Midbrain (tissue), 1 donor: Measurements from ENCODE around the gene C1orf50.
"Not testable (repeated sequence)": the region's sequence is repeated elsewhere in the genome, so short reads cannot be mapped to it uniquely, and the experiment has no call there.

Experiments used
- DNase-seq: peaks from one replicate; lab custom pipeline; 2025; lab: John Stamatoyannopoulos, UW

Gene C1orf50

GRCh38 chr1:42801832-42802473 lies 34.9 kb downstream of the C1orf50 start:
- DNase-seq, result no peak

DNA sequence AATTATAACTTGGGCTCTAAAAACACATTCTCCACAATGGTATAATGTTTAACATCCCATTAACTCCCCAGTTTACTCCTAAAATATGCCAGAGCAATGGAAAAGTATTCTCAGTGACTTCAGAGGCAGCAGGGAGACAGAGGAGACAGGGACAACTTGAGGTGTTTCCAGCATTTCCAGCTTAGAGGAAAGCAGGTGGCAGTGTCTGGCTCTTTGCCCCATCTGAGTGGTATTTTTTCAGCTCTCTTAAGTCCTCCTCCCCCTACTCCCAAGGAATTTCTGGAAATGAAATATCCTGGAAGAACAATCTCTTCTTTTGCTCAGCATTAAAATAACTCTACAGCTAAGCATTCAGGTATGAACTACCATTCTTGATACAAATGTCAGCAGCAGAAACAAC lies 39.1 kb downstream of the C1orf50 start:
- no peak for DNase-seq

- no peak for DNase-seq
Observed at GRCh38 chr1:42806593-42806992, 39.5 kb downstream of the C1orf50 start.

- no peak for DNase-seq
Observed at GRCh38 chr1:42807056-42807668, 40.1 kb downstream of the C1orf50 start.

DNA sequence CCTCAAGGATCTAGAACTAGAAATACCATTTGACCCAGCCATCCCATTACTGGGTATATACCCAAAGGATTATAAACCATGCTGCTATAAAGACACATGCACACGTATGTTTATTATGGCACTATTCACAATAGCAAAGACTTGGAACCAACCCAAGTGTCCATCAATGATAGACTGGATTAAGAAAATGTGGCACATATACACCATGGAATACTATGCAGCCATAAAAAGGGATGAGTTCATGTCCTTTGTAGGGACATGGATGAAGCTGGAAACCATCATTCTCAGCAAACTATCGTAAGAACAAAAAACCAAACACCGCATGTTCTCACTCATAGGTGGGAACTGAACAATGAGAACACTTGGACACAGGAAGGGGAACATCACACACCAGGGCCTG lies 47.8 kb downstream of the C1orf50 start:
- DNase-seq, result not testable (repeated sequence)

DNA sequence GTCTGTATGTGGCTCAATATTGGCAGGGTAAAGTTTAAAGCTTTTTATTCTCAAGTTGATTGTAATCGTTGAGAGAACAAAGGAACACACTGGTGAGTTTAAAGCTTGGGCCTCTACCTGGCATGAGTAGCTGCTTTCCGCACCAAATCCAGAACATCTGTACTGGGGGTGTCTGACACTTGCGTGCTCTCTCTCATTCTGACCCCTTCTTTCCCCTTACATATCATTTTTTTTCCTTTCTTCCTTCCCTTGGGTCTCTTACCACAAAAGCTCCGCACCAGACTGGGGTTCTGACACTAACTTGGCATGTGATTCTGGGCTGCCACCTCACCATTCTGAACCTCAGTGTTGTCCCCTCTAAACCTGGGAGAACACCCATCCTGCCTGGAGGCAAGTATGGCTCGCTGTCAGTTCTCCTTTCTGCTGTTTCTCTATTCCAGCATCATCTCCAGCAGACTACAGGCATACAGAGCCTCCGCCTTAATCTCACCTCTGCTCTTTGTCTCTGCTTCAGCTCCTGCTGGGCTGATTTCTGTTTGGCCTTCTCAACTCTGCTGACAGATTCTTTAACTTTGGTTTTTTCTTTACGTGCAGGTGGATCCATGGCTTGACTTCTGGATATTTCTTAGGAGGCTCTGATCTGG lies 49.0 kb downstream of the C1orf50 start:
- DNase-seq, result no peak

- DNase-seq, result peak; percentile 91
Observed at GRCh38 chr1:42816585-42817439, 49.8 kb downstream of the C1orf50 start, which contains the start of the genes ERMAP and SVBP. Gene ERMAP (plus strand): TSS chr1:42817122. CDS start chr1:42830449, 13,327 bp downstream. Gene SVBP (minus strand): TSS chr1:42817397. CDS start chr1:42816544, 853 bp downstream.

DNA sequence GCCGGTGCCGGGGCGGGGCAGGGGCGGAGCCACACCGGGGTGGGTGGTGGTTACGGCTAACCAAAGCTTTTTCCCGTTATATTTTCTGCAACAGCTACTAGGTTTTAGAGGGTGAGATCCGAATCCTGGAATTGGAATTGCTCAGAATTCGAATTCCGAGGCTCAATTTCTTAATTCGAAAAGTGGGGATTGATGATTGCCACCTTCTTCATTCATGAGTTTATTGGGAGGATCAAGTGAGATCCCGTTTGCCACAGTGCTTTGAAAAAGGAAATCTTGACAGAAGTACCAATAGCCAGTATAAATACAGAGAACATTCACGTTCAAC lies 50.4 kb downstream of the C1orf50 start:
- DNase-seq, result no peak

- DNase-seq, result no peak
Observed at GRCh38 chr1:42817976-42818375, 50.9 kb downstream of the C1orf50 start.

DNA sequence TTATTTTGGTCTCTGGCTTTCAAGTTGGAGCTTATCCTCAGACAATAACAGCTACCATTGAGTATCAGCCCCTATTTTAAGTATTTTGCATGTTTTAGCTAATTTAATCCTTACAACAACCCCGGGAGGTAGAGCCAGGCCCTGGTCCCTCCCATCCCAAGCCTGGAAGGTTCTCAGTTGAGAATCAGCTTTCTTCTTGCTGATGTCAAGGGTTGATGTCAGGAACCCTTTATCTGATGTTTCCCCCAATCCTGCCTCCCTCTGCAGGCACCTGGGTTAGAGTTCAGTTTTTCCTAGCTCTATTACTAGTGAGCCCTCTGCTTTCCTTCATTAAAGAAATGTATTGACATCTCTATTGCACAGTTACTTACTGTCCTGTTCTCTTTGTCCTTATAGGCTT lies 53.8 kb downstream of the C1orf50 start:
- no peak for DNase-seq

- no peak for DNase-seq
Observed at GRCh38 chr1:42821690-42822089, 54.6 kb downstream of the C1orf50 start.

DNA sequence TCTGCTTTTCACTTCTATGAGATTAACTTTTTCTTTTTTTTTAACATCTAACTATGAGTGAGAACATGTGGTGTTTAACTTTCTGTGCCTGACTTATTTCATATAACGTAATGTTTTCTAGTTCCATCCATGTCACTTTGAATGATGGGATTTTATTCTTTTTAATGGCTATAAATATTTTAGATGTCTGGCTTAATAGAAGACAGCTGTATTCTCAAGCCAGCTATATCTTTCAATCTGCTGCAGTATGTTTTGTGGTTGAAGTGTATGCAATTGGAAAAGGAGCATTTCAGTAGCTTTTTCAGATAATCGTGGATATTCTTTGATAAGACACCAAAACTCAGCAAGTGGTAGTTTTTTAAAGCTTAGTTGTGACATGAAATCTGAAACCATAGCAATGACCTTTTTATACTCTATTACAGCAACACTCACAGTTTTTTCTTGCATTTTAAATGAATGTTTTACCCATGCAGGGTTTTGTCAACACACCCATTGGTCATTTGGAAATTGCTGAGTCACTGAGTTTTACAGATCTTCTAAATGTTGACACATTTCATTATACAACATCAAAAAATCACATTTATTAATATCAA lies 55.8 kb downstream of the C1orf50 start:
- DNase-seq, result no peak

- DNase-seq, result no peak
Observed at GRCh38 chr1:42824481-42825035, 57.5 kb downstream of the C1orf50 start.

GRCh38 chr1:42825036-42825851 lies 58.2 kb downstream of the C1orf50 start:
- no peak for DNase-seq
